ENCODE data around the gene BDKRB2. TPM values are rescaled to one million over a fixed set of nuclear protein-coding genes. Genes with fewer than 3 reads are reported as not detected.

The BDKRB2 gene
- total and polyA plus RNA-seq, 8 donors, result 3.8 to 9.6 (median 6.6) TPM

DNA sequence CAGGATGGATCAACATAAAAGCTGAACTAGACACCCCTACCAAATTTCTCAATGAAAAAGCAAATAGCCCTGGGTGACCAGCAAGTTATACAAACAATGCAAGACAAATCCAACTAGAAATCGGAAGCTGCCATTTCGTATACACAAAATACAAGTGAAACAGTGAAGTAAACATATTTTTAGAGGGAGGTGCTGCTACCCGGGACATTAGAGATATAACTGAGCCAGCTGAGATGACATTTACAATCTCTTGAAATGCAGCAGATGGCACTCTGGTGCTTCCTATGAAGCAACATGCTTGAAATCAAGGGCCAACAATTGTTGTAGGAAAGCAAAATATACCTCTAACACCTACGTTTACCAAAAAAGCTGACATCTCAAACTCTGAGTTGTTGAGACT, 76.8 kb downstream of the BDKRB2 start:
- no peak overlapping the region for H3K27ac ChIP-seq
- FAIRE-seq, result no peak
- H3K27me3 ChIP-seq, result no peaks in the 10 kb centered on the region
- H3K9me3 ChIP-seq, result peaks cover 0 to 6% (median 0%) of the 10 kb centered on the region in 4 donors
- peaks cover 0 to 5% (median 0%) of the 10 kb centered on the region in 3 donors for H3K36me3 ChIP-seq
- 40 to 51% methylated on average over 4 of the region's 4 CpGs for WGBS, 2 donors
- intact Hi-C loops (cut with DNase I), result no loop called here
- ATAC-seq, result no peak
- peaks cover 0 to 10% (median 6%) of the 10 kb centered on the region in 3 donors for H3K4me1 ChIP-seq
- DNase-seq, result no peak
- no peak overlapping the region for H3K4me3 ChIP-seq
- TF ChIP-seq, protein P1, sequence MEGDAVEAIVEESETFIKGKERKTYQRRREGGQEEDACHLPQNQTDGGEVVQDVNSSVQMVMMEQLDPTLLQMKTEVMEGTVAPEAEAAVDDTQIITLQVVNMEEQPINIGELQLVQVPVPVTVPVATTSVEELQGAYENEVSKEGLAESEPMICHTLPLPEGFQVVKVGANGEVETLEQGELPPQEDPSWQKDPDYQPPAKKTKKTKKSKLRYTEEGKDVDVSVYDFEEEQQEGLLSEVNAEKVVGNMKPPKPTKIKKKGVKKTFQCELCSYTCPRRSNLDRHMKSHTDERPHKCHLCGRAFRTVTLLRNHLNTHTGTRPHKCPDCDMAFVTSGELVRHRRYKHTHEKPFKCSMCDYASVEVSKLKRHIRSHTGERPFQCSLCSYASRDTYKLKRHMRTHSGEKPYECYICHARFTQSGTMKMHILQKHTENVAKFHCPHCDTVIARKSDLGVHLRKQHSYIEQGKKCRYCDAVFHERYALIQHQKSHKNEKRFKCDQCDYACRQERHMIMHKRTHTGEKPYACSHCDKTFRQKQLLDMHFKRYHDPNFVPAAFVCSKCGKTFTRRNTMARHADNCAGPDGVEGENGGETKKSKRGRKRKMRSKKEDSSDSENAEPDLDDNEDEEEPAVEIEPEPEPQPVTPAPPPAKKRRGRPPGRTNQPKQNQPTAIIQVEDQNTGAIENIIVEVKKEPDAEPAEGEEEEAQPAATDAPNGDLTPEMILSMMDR (IDR thresholded peaks at IDR 0.05), result no peak

DNA sequence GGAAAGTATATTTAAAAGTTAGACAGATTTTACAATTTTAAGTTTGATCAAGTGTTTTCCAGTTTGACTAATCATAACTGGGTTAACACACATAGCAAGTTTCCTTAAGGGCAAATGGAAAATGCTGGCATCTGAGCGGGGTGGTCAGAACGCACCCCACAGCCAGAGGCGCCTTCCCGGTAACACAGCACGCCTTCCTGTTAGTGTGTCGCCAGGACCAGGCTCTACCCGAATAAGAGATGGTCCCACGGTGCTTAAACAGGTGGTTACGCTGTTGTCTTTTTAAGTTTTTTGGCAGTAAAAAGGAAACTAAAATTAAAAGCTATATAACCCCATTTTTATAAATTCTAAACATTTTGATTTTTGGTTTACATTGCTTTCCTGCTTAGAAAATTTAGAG, 79.4 kb downstream of the BDKRB2 start:
- 73 to 74% methylated on average over 9 of the region's 9 CpGs for WGBS, 2 donors
- intact Hi-C loops (cut with DNase I), result no loop called here
- TF ChIP-seq, protein P1 (IDR thresholded peaks at IDR 0.05), result no peak

DNA sequence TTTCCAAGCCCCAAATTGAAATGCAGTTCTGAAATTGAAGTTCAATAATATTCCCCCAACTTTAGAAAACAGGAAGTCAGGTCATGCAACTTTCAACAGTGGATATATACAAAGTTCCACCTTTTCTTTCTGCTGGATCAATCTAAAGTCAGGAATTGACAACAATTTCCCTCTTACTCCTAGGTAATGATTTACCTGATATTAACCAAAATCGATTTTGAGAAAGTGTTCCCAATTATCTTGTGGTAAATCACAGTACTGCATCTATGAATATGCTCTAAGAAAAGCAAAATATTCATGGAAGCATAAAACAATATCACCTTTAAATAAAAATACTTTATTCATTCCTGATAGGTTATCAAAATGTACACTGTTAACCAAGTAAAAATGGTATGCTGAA, 79.8 kb downstream of the BDKRB2 start:
- ATAC-seq (peak in 3 of 4 donors; percentile 21 to 59 (median 50)), FAIRE-seq (no peak), DNase-seq (no peak)
- TF ChIP-seq, protein P1 (IDR thresholded peaks at IDR 0.05), result peak in 2 of 4 donors; percentile 5 to 26
- H3K4me1 ChIP-seq, result peaks cover 0 to 10% (median 7%) of the 10 kb centered on the region in 3 donors
- no peaks in the 10 kb centered on the region for H3K27me3 ChIP-seq
- H3K36me3 ChIP-seq, result peaks cover 0 to 23% (median 7%) of the 10 kb centered on the region in 3 donors
- H3K9me3 ChIP-seq, result no peaks in the 10 kb centered on the region
- peak overlapping the region in 2 of 4 donors; percentile 69 to 71 for H3K27ac ChIP-seq
- WGBS, 2 donors, result 8 to 13% methylated on average over 1 of the region's 1 CpG
- no peak overlapping the region for H3K4me3 ChIP-seq
- intact Hi-C loops (cut with DNase I), result no loop called here

More for the DNA sequence above, 79.4 kb downstream of the BDKRB2 start:
- Histone ChIP-seq H3K27me3 (no peaks in the 10 kb centered on the region), H3K4me3 (no peak overlapping the region), H3K9me3 (no peaks in the 10 kb centered on the region), H3K27ac (peak overlapping the region in 2 of 4 donors; percentile 69 to 71), H3K36me3 (peaks cover 0 to 19% (median 5%) of the 10 kb centered on the region in 3 donors), H3K4me1 (peaks cover 0 to 10% (median 7%) of the 10 kb centered on the region in 3 donors)
- DNase-seq (no peak), FAIRE-seq (no peak), ATAC-seq (peak in 3 of 4 donors; percentile 46 to 60 (median 51))

DNA sequence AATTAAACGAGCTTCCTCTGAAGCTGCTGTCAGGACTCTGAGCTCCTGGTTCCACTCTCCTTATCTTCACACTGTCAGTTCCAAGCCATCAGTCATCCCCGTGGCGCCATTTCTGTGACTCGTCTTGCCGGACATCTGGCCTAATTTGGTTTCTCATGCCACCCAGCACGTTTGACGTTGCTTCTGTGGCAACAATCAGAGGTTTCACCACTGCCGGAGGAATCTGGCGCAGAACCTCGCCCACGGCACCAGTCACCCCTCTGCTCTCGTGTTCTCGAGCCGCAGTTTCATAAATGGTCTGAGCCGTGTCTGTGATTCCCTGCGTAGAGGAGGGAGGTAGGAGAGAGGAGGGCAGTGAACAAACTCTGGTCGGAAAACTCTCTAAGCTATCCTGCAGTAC, 81.0 kb downstream of the BDKRB2 start:
- DNase-seq, result no peak
- Histone ChIP-seq H3K27me3 (no peaks in the 10 kb centered on the region), H3K9me3 (no peaks in the 10 kb centered on the region), H3K4me1 (peaks cover 0 to 10% (median 7%) of the 10 kb centered on the region in 3 donors), H3K4me3 (no peak overlapping the region), H3K36me3 (peaks cover 0 to 35% (median 13%) of the 10 kb centered on the region in 3 donors), H3K27ac (peak overlapping the region; percentile 28 to 71 (median 50))
- 45 to 53% methylated on average over 17 of the region's 17 CpGs for WGBS, 2 donors
- FAIRE-seq, result no peak
- TF ChIP-seq, protein P1 (IDR thresholded peaks at IDR 0.05), result no peak
- peak in 3 of 4 donors; percentile 39 to 51 (median 48) for ATAC-seq
- intact Hi-C loops (cut with DNase I), result no loop called here

DNA sequence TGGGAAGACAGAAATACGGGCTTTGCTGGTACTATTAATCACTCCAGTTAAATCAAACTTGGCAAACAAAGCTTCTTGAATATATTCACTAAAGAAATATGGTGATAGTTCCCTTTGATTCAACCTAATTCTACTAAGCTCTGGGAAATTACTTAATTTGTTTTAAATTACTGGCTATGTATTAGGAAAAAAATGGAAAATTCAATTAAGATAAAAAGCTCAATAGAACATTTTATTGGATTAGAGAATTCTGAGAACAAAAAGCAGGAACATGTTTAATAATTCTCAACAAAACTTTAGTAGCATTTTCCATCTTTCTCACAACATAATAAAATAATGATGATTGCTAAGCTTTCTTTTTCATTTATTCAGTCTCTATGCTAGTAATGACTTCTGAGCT, 81.6 kb downstream of the BDKRB2 start:
- H3K4me3 ChIP-seq, result no peak overlapping the region
- TF ChIP-seq, protein P1 (IDR thresholded peaks at IDR 0.05), result no peak
- no peak for DNase-seq
- no peak for ATAC-seq
- H3K27me3 ChIP-seq, result no peaks in the 10 kb centered on the region
- WGBS, 2 donors, result 37 to 58% methylated on average over 1 of the region's 1 CpG
- peaks cover 0 to 41% (median 14%) of the 10 kb centered on the region in 3 donors for H3K36me3 ChIP-seq
- peak overlapping the region in 3 of 4 donors; percentile 28 to 71 (median 69) for H3K27ac ChIP-seq
- no peaks in the 10 kb centered on the region for H3K9me3 ChIP-seq
- peaks cover 0 to 10% (median 7%) of the 10 kb centered on the region in 3 donors for H3K4me1 ChIP-seq
- no peak for FAIRE-seq
- intact Hi-C loops (cut with DNase I), result no loop called here

All from pancreas (tissue), 10 donors.